GM10248 (cell line): ENCODE measurements around the gene IL33.

Experiments
- CTCF ChIA-PET: fragments of 300-600 bp; sonication (Branson Sonifier 250); formaldehyde crosslinking; extraction: SDS; loops from one replicate; lab custom pipeline; 2021; ENCODE audit warnings: antibody characterized with exemption; lab: Yijun Ruan, JAX
- POLR2A ChIA-PET: fragments of 350-650 bp; sonication (Branson Sonifier 250); formaldehyde crosslinking; extraction: SDS; loops from one replicate; lab custom pipeline; 2020; ENCODE audit warnings: antibody characterized with exemption; lab: Yijun Ruan, JAX
- DNase-seq: peaks from one replicate; pipeline ENCODE4 v3.0.0; 2012; ENCODE audit errors: extremely low spot score
- TF ChIP-seq, protein P1 (sequence below): IDR thresholded peaks from 2 replicates; pipeline ENCODE4 v1.5.1; 2012; ENCODE audit warnings: mild to moderate bottlenecking, low read depth; ENCODE audit errors: extremely low read depth, missing control alignments, control extremely low read depth

Gene IL33

DNA sequence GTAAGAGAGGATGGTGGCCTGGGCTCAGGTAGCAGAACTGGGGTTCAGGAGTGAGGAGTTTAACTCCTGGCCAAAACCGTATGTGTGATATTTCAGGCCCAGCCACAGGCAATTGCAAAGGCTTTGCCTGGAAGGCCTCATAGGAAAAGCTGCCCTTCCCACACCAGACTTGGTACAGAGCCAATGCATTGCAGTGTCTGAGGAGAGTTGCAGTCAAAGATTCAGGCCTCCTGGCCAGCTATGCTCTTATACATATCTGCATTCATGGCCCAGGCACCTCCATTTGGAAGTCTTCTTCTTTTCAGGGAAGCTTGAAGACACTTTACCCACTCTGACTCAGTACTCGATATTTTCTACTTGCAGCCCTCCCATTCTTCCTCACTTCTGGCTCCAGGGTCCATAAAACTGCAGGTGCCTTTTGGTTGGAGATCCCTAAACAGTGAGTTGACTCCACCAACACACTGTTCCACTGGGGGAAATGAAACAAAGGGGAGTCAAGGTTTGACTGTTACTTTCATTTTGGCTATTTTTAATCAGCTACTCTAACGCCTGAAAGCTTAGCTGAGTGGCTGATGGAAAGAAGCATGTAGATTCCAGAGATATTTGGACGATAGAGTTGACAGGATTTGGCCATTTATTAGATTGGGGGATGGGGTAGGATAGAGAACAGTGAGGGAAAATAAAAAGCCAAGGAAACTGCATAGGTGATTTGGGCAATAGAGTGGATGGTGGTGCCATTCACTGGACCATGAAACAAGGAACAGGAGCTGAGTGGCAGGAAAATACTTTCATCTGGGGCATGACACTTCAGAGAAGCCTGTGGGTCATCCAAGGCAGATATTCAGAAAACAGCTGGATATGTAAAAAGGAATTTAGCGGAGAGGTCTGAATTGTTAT lies 30.6 kb upstream of the IL33 start:
- peak; percentile 63 for DNase-seq
- CTCF ChIA-PET: interaction anchor here (0.9 to 3.0 kb wide), 12 partner anchors 9 to 298 kb away, joined by 3 to 11 read pairs (median 4); no protein-coding TSS in a partner anchor
- POLR2A ChIA-PET: no interaction called here
- TF ChIP-seq, protein P1, sequence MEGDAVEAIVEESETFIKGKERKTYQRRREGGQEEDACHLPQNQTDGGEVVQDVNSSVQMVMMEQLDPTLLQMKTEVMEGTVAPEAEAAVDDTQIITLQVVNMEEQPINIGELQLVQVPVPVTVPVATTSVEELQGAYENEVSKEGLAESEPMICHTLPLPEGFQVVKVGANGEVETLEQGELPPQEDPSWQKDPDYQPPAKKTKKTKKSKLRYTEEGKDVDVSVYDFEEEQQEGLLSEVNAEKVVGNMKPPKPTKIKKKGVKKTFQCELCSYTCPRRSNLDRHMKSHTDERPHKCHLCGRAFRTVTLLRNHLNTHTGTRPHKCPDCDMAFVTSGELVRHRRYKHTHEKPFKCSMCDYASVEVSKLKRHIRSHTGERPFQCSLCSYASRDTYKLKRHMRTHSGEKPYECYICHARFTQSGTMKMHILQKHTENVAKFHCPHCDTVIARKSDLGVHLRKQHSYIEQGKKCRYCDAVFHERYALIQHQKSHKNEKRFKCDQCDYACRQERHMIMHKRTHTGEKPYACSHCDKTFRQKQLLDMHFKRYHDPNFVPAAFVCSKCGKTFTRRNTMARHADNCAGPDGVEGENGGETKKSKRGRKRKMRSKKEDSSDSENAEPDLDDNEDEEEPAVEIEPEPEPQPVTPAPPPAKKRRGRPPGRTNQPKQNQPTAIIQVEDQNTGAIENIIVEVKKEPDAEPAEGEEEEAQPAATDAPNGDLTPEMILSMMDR: no peak

DNA sequence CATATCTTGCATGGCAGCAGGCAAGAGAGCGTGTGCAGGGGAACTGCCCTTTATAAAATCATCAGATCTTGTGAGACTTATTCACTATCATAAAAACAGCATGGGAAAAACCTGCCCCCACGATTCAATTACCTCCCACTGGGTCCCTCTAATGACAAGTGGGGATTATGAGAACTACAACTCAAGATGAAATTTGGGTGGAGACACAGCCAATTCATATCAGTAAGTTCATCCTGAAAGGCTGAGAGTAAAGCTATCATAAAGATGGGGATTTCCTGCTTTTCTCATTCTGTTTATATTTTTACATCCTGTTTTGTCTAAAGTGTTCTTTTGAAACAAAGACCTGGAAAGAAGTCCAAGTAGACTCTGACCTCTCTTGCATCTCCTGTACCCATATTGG lies 28.9 kb upstream of the IL33 start:
- CTCF ChIA-PET: interaction anchor here (1.7 to 1.9 kb wide), 2 partner anchors 10 kb away, joined by 6 to 9 read pairs; no protein-coding TSS in a partner anchor
- POLR2A ChIA-PET: no interaction called here
- TF ChIP-seq, protein P1: no peak

DNA sequence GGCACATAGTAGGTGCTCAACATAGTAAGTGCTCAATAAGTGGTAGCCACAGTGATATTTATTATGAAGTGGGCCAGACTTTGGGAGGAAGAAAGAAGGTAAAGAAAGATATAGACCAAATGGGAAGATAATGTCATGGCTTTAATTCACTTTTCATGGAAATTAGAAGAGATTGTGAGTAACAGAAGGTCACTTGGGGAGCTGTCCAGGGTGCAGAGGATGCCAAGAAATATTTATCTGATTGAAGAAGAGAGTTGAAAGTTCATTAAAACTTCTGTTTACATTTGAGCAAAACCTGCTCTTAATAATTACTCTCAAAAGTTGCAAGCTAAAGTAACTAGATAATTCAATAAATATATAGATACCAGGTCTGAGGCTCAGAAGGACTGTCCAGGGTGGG lies 28.3 kb upstream of the IL33 start:
- no peak for DNase-seq
- ChIA-PET CTCF (interaction anchor here (1.1 to 1.9 kb wide), 2 partner anchors 10 to 17 kb away, joined by 4 to 9 read pairs; no protein-coding TSS in a partner anchor), POLR2A (no interaction called here)
- TF ChIP-seq, protein P1: no peak

More for the DNA sequence above, 28.9 kb upstream of the IL33 start:
- no peak for DNase-seq

DNA sequence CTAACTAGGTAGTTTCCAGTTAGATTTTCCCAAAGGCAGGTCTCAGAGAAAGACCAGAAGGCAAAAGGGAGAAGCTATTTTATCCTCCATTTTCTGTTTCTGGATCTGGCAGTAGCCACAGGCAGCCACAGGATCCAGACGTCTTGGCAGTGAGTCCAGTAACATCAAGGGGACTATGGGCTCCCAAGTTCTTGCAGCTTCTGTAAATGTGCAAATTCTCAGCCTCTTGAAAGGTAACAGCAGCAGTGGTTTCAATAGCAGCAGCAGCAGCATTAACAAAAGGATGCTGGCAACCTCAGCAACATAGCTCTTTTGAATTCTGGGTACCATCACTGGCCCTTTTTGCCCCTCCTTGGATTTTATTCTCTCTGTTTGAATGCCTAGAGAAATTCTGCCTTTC lies 27.1 kb upstream of the IL33 start:
- TF ChIP-seq, protein P1: no peak
- CTCF ChIA-PET: interaction anchor here (1.1 to 1.9 kb wide), 2 partner anchors 9 to 18 kb away, joined by 4 to 9 read pairs; no protein-coding TSS in a partner anchor
- POLR2A ChIA-PET: no interaction called here
- DNase-seq: no peak

DNA sequence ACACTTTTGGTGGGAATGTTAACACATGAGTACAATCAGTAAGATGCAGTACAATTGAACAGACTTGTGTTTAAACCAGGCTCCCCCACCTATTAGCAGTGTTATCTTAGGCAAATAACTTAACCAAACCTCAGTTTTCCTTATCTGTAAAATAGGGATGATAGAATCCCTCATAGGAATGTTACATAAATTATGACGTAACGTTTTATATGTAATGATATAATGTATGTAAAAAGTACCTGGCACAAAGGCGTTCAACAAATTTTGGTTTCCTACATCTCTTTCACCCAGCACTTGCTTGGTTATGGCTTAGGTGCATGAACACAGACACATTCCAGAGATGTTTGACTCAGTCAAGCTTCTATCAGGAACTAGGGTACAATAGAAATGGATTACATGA lies 26.7 kb upstream of the IL33 start:
- ChIA-PET POLR2A (no interaction called here), CTCF (no interaction called here)
- no peak for DNase-seq
- TF ChIP-seq, protein P1: no peak

DNA sequence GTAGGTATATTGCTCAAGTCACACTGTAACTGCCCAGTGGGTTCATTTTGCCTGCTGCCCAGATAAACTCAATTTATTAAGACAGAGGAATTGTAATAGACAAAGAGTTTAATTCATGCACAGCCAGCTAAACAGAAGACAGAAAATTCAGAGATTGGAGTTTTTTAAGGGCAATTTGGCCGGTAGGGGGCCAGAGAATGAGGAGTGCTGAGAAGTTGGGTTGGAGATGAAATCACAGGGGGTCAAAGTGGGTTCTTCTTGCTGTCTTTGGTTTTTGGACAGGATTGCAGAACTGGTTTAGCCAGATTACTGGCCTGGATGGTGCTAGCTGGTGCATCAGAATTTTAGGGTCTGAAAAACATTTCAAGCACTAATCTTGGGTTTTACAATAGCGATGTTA lies 20.7 kb upstream of the IL33 start:
- ChIA-PET CTCF (interaction anchor here (0.8 to 2.8 kb wide), 8 partner anchors 9 to 126 kb away, joined by 3 to 11 read pairs (median 3); partner anchors contain the start of gene IL33), POLR2A (no interaction called here)
- TF ChIP-seq, protein P1: no peak
- DNase-seq: no peak
